NCI-H2227 treated with DMSO at 0.1 percent for 48 hours (cell line): ENCODE data around the gene PPM1E.
"Not testable (repeated sequence)": the region's sequence is repeated elsewhere in the genome, so short reads cannot be mapped to it uniquely, and the experiment has no call there.

Experiments
- DNase-seq: peaks from one replicate; lab custom pipeline; 2025; lab: John Stamatoyannopoulos, UW

The PPM1E gene

DNA sequence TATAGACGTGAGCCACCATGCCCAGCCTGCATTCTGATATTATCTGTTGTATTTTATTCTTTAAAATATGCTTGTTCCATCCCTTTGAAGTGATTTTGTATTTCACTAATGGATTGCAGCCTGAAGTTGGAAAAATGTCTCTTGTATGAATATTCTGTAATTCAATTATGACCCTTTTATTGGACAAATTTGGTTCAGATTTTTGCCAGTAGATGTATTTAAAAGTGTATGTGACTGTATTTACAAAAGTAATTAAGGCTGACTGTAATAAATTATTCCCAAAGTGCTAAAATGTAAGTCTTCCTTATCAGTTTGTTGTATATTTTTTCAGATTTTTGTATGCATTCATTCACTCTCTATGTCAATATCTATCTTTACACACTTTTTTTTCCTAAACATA is 23.8 kb downstream of the PPM1E start:
- DNase-seq: no peak

DNA sequence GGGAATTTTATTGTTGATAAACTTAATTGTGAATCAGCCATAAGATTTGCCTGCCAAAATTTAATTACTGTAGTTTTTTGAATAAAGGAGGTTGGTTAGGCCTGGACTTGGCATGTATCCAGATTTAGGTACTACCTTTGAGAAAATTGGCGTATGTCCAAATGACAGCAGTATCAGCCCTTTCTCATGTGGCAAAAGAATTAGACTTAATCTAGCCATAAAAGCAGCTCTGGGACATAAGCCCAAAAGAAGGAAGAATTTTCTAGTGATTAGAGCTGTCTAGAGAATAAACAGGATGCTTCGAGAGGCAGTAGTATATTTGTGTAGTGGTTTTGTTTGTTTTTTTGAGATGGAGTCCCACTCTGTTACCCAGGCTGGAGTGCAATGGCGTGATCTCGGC is 27.7 kb downstream of the PPM1E start:
- peak; percentile 24 for DNase-seq

DNA sequence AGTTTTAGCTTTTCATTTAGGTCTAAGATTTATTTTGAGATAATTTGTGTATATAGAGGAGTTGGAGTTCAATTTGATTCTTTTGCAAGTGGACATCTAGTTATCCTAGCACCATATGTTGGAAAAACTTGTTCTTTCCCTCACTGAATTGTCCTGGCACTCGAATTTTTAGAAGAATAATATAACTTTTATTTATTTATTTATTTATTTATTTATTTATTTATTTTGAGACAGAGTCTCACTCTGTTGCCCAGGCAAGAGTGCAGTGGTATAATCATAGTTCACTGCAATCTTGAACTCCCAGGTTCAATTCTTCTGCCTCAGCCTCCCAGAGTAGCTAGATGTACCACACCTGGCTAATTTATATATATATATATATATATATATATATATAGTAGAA is 29.4 kb downstream of the PPM1E start:
- DNase-seq: no peak

DNA sequence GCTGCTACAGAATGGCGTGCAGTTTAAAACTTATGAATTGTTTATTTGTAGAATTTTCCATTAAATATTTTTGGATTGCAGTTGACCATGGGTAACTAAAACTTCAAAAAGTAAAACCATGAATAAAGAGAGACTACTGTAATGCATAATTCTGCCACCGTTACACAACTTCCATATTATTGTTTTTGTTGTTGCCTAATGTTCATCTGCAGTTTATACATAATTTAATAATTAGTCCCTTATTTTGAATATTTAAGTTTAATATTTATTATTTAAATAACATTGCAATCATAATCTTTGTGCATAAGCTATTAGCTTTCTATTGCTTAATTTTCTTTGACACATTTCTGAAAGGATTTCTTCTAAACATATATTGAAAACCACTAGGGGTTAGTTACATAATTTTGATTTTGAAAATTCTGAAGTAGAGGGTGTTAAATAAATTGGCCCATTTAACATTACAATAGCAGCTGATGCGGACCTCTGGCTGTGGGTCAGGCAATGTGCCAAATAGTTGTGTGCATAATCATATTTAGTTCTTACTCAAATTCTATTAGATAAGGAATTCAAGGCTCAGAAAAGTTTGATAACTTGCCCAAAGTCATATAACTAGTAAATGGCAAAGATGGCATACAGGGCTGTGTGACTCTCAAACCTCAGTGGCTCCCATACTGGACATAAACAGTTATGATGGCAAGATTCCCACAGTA is 31.1 kb downstream of the PPM1E start:
- no peak for DNase-seq

- DNase-seq: no peak
These were observed 32.5 kb downstream of the PPM1E start for GRCh38 chr17:58788199-58788598.

DNA sequence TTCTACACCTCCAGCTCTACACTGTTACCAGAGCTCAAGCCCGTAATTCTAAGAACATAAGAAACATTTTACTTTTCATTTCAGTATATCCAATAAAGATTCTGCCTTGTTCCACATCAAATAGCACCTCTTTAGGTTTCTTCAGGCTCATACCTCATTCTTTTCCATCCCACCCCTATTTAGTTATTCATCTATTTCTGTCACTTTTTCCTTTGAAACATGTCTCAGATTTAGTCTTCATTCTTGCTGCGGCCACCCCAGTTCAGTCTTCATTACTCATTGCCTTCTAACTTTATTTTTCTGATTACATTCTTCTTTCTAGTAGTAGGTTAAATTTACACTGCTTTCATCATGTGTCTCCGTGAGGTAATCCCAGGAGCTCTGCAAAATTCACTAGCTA is 33.5 kb downstream of the PPM1E start:
- no peak for DNase-seq

- DNase-seq: no peak
These were observed 34.2 kb downstream of the PPM1E start for GRCh38 chr17:58789831-58790230.

GRCh38 chr17:58794508-58794907 is 38.9 kb downstream of the PPM1E start:
- not testable (repeated sequence) for DNase-seq

DNA sequence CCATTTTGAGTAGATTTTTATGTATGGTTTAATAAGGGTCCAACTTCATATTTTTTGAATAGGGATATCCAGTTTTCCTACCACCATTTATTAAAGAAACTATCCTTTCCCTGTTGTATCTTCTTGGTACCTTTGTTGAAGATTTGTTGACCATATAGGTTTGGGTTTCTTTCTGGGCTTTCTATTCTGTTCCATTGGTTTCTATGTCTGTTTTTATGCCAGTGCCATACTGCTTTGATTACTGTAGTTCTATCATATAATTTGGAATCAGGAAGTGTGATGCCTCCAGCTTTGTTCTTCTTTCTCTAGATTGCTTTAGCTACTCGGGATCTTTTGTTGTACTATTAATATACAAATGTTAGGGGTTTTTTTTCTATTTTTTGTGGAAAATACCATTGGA is 46.5 kb downstream of the PPM1E start:
- no peak for DNase-seq

GRCh38 chr17:58806046-58806445 is 50.4 kb downstream of the PPM1E start:
- DNase-seq: no peak

- no peak for DNase-seq
These were observed 53.2 kb downstream of the PPM1E start for GRCh38 chr17:58808609-58809563.

DNA sequence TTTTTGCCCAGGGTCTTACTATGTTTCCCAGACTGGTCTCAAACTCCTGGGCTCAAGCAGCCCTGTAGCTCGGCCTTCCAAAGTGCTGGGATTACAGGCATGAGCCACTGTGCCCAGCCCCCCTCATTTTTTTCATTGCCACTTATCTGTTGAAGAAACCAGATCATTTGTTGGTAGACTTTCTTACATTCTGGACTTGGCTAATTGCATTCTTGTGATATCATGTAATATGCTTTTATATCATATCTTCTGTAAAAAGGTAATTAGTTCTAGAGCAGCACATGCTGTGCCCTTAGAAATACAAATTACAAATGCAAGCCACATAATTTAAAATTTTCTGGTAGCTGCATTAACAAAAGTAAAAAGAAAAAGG is 53.9 kb downstream of the PPM1E start:
- no peak for DNase-seq

DNA sequence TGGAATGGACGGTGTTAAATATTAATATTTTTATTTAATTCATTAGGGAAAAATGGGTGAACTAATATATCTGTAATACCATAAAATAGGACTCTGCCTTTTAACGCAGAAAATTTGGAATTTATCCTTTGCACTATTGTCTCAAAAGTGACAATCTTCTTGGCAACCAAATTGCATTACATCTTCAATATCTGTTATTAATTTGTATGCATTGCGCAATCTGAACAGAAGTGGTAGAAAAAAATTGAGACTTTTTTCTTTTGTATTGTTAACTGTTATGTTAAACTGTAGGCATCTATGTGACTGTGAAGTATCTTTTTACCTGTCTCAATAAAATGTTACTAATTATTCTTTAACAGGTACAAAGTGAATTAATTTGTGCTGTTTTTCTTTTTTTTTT is 55.6 kb downstream of the PPM1E start:
- no peak for DNase-seq

DNA sequence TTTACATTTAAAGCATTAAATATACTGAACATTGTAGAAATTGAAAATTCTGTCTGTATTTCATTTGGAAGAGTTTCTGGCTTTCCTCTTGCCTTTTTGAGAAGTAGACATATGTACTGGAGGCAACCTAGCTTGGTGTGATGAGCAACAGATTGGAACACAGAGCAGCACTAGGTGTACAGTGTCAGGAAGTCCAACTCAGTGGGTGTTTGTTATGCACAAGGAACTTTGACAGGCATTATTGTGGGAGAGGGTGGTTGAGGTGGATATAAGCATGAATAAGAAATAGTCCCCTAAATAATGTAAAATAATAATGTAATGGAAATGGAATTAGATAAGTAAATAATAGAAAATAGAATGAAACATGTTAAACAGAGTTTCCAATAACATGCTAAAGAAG is 58.1 kb downstream of the PPM1E start:
- no peak for DNase-seq

GRCh38 chr17:58818654-58819053 is 63.0 kb downstream of the PPM1E start:
- DNase-seq: no peak

DNA sequence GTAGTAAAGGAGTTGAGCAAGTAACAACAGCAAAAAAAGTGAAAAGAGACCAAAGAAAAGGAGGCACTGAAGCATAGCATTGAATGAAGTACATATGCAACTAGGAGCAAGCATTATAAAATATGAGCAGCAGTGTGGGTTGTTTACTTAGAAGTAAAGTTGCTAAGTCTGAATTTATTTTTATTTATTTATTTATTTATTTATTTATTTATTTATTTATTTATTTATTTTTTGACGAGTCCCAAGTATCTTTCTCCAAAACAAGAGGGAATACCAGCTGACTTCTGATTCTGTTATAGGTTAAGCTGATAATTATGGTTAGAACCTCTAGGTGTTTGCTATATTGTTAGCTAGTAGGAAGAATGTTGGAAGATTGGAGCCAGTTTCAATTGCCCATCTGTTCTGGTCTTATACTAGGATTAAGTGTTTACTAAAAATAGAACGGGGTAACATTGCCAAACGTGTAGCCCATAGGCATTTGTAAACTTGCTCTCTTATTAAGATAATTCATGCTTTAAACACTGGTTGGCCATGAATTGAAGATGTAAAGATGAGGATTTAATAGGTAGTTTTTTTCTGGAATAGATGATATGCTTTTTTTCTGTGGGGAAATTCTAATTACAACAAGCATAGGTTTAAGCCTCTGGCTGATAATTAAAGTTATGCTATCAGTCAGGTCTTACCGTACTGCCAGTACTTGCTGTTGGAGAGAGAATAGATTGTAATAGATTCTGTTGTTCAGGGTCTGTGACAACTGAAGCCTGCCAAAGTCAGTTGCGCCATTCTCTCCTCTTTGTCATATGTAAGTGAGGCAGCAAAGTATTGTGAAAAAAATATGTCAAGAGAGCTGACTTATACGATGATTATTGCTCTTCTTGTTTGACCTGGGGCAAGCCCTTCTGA is 66.7 kb downstream of the PPM1E start:
- peak; percentile 74 for DNase-seq

GRCh38 chr17:58823051-58823525 is 67.4 kb downstream of the PPM1E start:
- DNase-seq: no peak

GRCh38 chr17:58829172-58829637 is 73.6 kb downstream of the PPM1E start:
- DNase-seq: no peak

- DNase-seq: no peak
These were observed 76.1 kb downstream of the PPM1E start for GRCh38 chr17:58831780-58832179.

DNA sequence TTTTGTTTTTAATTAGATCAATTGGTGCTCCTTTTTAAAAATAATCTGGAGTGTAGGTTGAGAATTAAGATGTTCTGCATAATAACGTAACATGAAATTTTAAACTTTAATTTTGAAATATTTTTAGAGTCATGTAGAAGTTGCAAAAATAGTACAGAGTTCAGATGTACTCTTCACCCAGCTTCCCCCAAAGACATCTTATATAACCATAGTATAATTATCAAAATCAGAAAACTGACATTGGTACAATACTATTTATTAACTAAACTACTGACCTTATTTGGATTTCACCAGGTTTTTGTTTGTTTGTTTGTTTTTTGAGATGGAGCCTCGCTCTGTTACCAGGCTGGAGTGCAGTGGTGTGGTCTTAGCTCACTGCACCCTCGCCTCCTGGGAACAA is 76.9 kb downstream of the PPM1E start:
- DNase-seq: no peak

DNA sequence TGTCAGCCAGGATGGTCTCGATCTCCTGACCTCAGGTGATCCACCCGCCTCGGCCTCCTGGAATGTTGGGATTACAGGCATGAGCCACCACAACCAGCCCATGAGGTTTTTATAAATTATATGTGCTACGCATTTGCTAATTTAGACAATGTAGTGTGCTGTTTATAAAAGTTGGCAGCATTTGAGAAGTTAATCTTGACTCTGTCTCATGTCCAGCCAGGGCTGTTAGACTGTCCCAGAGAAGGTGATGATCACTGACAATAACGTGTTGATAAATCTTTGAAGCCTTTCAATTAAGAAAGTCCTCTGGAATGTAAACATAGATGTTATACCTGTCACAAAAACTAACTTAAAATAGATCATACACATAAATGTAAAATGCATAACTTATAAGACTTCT is 82.0 kb downstream of the PPM1E start:
- no peak for DNase-seq
